ENCODE data around the gene CNPY2.
"Not testable (repeated sequence)": the region's sequence is repeated elsewhere in the genome, so short reads cannot be mapped to it uniquely, and the experiment has no call there.

CNPY2 gene

DNA sequence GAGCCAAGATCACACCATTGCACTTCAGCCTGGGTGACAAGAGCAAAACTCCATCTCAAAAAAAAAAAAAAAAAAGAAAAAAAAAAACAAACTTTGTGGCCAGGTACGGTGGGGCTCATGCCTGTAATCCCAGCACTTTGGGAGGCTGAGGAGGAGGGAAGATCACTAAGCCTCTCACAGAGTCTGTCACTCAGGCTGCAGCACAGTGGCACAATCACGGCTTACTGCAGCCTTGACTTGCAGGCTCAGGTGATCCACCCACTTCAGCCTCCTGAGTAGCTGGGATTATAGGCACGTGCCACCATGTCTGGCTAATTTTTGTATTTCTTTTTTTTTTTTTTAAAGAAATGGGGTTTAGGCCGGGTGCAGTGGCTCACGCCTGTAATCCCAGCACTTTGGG lies 31.5 kb downstream of the CNPY2 start:
- H2BK12ac ChIP-seq (ENCODE audit: low read length in 2 of 2); H4K8ac ChIP-seq (ENCODE audit: low read length); H2AK5ac ChIP-seq (ENCODE audit: low read length, severe bottlenecking); H3K4me3 ChIP-seq (ENCODE audit: insufficient read depth in 1 of 2, low read depth in 1 of 2, low read length in 2 of 2); H3K18ac ChIP-seq (ENCODE audit: low read depth in 1 of 2, low read length in 2 of 2); H3K4me1 ChIP-seq (ENCODE audit: control insufficient read depth, insufficient read depth, low read depth, low read length); DNase-seq; H3K27ac ChIP-seq (ENCODE audit: low read length, poor library complexity, severe bottlenecking); H2BK5ac ChIP-seq (ENCODE audit: low read depth, low read length, poor library complexity, severe bottlenecking); H2BK15ac ChIP-seq (ENCODE audit: low read depth, poor library complexity, severe bottlenecking); H3K4me2 ChIP-seq (ENCODE audit: low read length, poor library complexity, severe bottlenecking); H4K91ac ChIP-seq (ENCODE audit: low read length); H2BK120ac ChIP-seq (ENCODE audit: low read depth, low read length); H3K9me3 ChIP-seq (ENCODE audit: control insufficient read depth, low read length); H3K27me3 ChIP-seq (ENCODE audit: control insufficient read depth in 1 of 2, insufficient read depth in 1 of 2, low read length in 2 of 2); H2AFZ ChIP-seq (ENCODE audit: low read depth, low read length); H3K9ac ChIP-seq (ENCODE audit: low read length); H3K4ac ChIP-seq (ENCODE audit: low read depth in 1 of 2, low read length in 2 of 2); H3K14ac ChIP-seq (ENCODE audit: low read length in 2 of 2): not testable (repeated sequence)
- Histone ChIP-seq H3K79me1 (replicated peaks; ENCODE audit: low read length, poor library complexity, severe bottlenecking) (peaks cover 12% of the 10 kb centered on the region), H3K36me3 (ENCODE audit: control insufficient read depth in 1 of 2, insufficient read depth in 2 of 2, low read depth in 1 of 2, low read length in 2 of 2) (peaks cover 39 to 65% of the 10 kb centered on the region in 2 experiments), H3K23ac (ENCODE audit: low read length in 2 of 2) (peak overlapping the region in 1 of 2 experiments; percentile 72)
- over 99% methylated on average over 5 of the region's 5 CpGs for WGBS

DNA sequence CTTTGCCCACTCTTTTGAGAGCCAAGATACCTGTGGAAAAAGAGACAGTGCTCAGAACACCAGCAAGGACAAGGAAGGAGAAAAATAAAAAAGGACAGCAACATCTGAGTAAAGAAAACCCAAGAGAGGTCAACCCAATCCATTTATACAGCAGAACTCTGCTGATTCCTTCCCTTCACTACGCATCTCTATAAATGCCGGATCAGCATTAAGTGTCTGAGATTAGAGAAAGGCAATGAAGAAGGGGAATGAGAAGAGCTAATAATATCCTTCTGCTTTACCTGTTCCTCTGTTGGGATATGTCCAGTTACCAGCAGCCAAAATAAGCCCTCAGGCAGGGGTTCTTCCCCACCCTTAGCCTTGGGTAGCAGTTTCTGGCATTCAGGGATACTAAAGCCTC lies 33.2 kb downstream of the CNPY2 start:
- H3K9me3 ChIP-seq (ENCODE audit: control insufficient read depth, low read length): no peaks in the 10 kb centered on the region
- no peak overlapping the region for H3K18ac ChIP-seq (ENCODE audit: low read depth in 1 of 2, low read length in 2 of 2)
- WGBS: 100% methylated on average over 1 of the region's 2 CpGs
- no peak overlapping the region for H4K91ac ChIP-seq (ENCODE audit: low read length)
- no peaks in the 10 kb centered on the region for H3K27me3 ChIP-seq (ENCODE audit: control insufficient read depth in 1 of 2, insufficient read depth in 1 of 2, low read length in 2 of 2)
- no peak overlapping the region for H2BK5ac ChIP-seq (ENCODE audit: low read depth, low read length, poor library complexity, severe bottlenecking)
- H3K4me1 ChIP-seq (ENCODE audit: control insufficient read depth, insufficient read depth, low read depth, low read length): peaks cover 6% of the 10 kb centered on the region
- H3K4me3 ChIP-seq (ENCODE audit: insufficient read depth in 1 of 2, low read depth in 1 of 2, low read length in 2 of 2): no peak overlapping the region
- H3K4ac ChIP-seq (ENCODE audit: low read depth in 1 of 2, low read length in 2 of 2): no peak overlapping the region
- no peak for DNase-seq
- no peak overlapping the region for H3K4me2 ChIP-seq (ENCODE audit: low read length, poor library complexity, severe bottlenecking)
- peaks cover 52 to 80% of the 10 kb centered on the region in 2 experiments for H3K36me3 ChIP-seq (ENCODE audit: control insufficient read depth in 1 of 2, insufficient read depth in 2 of 2, low read depth in 1 of 2, low read length in 2 of 2)
- H2BK120ac ChIP-seq (ENCODE audit: low read depth, low read length): no peak overlapping the region
- H3K23ac ChIP-seq (ENCODE audit: low read length in 2 of 2): no peak overlapping the region
- no peak overlapping the region for H3K9ac ChIP-seq (ENCODE audit: low read length)
- no peak overlapping the region for H2AK5ac ChIP-seq (ENCODE audit: low read length, severe bottlenecking)
- no peak overlapping the region for H3K14ac ChIP-seq (ENCODE audit: low read length in 2 of 2)
- H2BK12ac ChIP-seq (ENCODE audit: low read length in 2 of 2): no peak overlapping the region
- H2AFZ ChIP-seq (ENCODE audit: low read depth, low read length): no peak overlapping the region
- peaks cover 11% of the 10 kb centered on the region for H3K79me1 ChIP-seq (replicated peaks; ENCODE audit: low read length, poor library complexity, severe bottlenecking)
- no peak overlapping the region for H3K27ac ChIP-seq (ENCODE audit: low read length, poor library complexity, severe bottlenecking)
- H2BK15ac ChIP-seq (ENCODE audit: low read depth, poor library complexity, severe bottlenecking): no peak overlapping the region
- no peak overlapping the region for H4K8ac ChIP-seq (ENCODE audit: low read length)

DNA sequence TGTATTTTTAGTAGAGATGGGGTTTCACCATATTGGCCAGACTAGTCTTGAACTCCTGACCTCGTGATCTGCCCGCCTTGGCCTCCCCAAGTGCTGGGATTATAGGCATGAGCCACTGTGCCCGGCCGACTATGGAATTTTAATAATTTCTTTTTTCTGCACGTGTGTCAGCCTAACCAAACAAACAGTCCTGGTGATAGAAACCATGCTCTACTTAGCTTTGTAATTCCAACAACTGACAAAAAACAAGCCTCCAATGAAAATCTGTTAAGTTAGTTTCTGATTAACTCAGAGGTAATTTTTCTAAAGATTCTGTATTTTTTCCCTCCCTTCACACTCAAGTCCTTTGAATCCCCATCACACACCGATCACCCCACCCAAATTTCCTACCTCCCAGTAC lies 33.8 kb downstream of the CNPY2 start:
- Histone ChIP-seq H3K4me2 (ENCODE audit: low read length, poor library complexity, severe bottlenecking) (no peak overlapping the region), H3K4me1 (ENCODE audit: control insufficient read depth, insufficient read depth, low read depth, low read length) (peaks cover 3% of the 10 kb centered on the region), H3K9me3 (ENCODE audit: control insufficient read depth, low read length) (no peaks in the 10 kb centered on the region), H3K4ac (ENCODE audit: low read depth in 1 of 2, low read length in 2 of 2) (no peak overlapping the region), H4K91ac (ENCODE audit: low read length) (no peak overlapping the region), H3K18ac (ENCODE audit: low read depth in 1 of 2, low read length in 2 of 2) (no peak overlapping the region), H3K9ac (ENCODE audit: low read length) (no peak overlapping the region), H2BK5ac (ENCODE audit: low read depth, low read length, poor library complexity, severe bottlenecking) (no peak overlapping the region), H3K27me3 (ENCODE audit: control insufficient read depth in 1 of 2, insufficient read depth in 1 of 2, low read length in 2 of 2) (no peaks in the 10 kb centered on the region), H3K23ac (ENCODE audit: low read length in 2 of 2) (no peak overlapping the region), H2AK5ac (ENCODE audit: low read length, severe bottlenecking) (no peak overlapping the region), H3K27ac (ENCODE audit: low read length, poor library complexity, severe bottlenecking) (no peak overlapping the region), H3K14ac (ENCODE audit: low read length in 2 of 2) (no peak overlapping the region), H2BK15ac (ENCODE audit: low read depth, poor library complexity, severe bottlenecking) (no peak overlapping the region), H2BK120ac (ENCODE audit: low read depth, low read length) (no peak overlapping the region), H2BK12ac (ENCODE audit: low read length in 2 of 2) (no peak overlapping the region), H2AFZ (ENCODE audit: low read depth, low read length) (no peak overlapping the region), H3K79me1 (replicated peaks; ENCODE audit: low read length, poor library complexity, severe bottlenecking) (peaks cover 11% of the 10 kb centered on the region), H4K8ac (ENCODE audit: low read length) (no peak overlapping the region), H3K36me3 (ENCODE audit: control insufficient read depth in 1 of 2, insufficient read depth in 2 of 2, low read depth in 1 of 2, low read length in 2 of 2) (peaks cover 54 to 81% of the 10 kb centered on the region in 2 experiments), H3K4me3 (ENCODE audit: insufficient read depth in 1 of 2, low read depth in 1 of 2, low read length in 2 of 2) (no peak overlapping the region)
- no peak for DNase-seq
- 91% methylated on average over 5 of the region's 6 CpGs for WGBS

DNA sequence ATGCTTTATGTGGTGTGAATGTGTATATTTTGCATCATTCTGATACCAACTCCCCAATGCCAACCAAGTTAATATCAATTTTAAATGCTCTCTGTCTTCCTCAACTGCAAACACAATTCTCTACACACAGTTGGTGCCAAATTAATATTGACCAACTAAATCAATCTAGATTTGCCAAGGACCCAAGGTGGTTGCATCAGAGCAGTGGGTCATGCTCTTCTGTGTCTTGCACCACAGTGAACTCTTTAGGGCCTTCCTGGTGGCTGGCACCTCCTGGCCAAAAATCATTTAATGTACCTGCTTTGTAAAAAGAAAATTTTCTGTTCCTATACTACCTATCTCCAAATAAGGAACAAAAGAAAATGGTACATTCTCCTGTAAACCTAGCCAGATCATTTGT lies 34.9 kb downstream of the CNPY2 start:
- H3K9ac ChIP-seq (ENCODE audit: low read length): no peak overlapping the region
- H2AK5ac ChIP-seq (ENCODE audit: low read length, severe bottlenecking): no peak overlapping the region
- peaks cover 12% of the 10 kb centered on the region for H3K79me1 ChIP-seq (replicated peaks; ENCODE audit: low read length, poor library complexity, severe bottlenecking)
- H3K18ac ChIP-seq (ENCODE audit: low read depth in 1 of 2, low read length in 2 of 2): no peak overlapping the region
- H3K27me3 ChIP-seq (ENCODE audit: control insufficient read depth in 1 of 2, insufficient read depth in 1 of 2, low read length in 2 of 2): no peaks in the 10 kb centered on the region
- peaks cover 59 to 81% of the 10 kb centered on the region in 2 experiments for H3K36me3 ChIP-seq (ENCODE audit: control insufficient read depth in 1 of 2, insufficient read depth in 2 of 2, low read depth in 1 of 2, low read length in 2 of 2)
- no peak overlapping the region for H3K4ac ChIP-seq (ENCODE audit: low read depth in 1 of 2, low read length in 2 of 2)
- no peaks in the 10 kb centered on the region for H3K9me3 ChIP-seq (ENCODE audit: control insufficient read depth, low read length)
- H4K8ac ChIP-seq (ENCODE audit: low read length): no peak overlapping the region
- H2AFZ ChIP-seq (ENCODE audit: low read depth, low read length): no peak overlapping the region
- no peak overlapping the region for H2BK12ac ChIP-seq (ENCODE audit: low read length in 2 of 2)
- H3K4me1 ChIP-seq (ENCODE audit: control insufficient read depth, insufficient read depth, low read depth, low read length): peaks cover 3% of the 10 kb centered on the region
- no peak overlapping the region for H4K91ac ChIP-seq (ENCODE audit: low read length)
- no peak overlapping the region for H2BK15ac ChIP-seq (ENCODE audit: low read depth, poor library complexity, severe bottlenecking)
- no peak overlapping the region for H3K23ac ChIP-seq (ENCODE audit: low read length in 2 of 2)
- H2BK5ac ChIP-seq (ENCODE audit: low read depth, low read length, poor library complexity, severe bottlenecking): no peak overlapping the region
- H2BK120ac ChIP-seq (ENCODE audit: low read depth, low read length): no peak overlapping the region
- no peak overlapping the region for H3K14ac ChIP-seq (ENCODE audit: low read length in 2 of 2)
- no peak overlapping the region for H3K4me3 ChIP-seq (ENCODE audit: insufficient read depth in 1 of 2, low read depth in 1 of 2, low read length in 2 of 2)
- H3K4me2 ChIP-seq (ENCODE audit: low read length, poor library complexity, severe bottlenecking): no peak overlapping the region
- no peak overlapping the region for H3K27ac ChIP-seq (ENCODE audit: low read length, poor library complexity, severe bottlenecking)
- DNase-seq: no peak

All from mesenchymal stem cell (in vitro differentiated cells and primary cell).